HG02623 (cell line): ENCODE measurements around the gene CPB1.

Source experiments
- ATAC-seq: cut with Tn5 transposase; IDR thresholded peaks from one replicate; pipeline ENCODE4 v1.9.1; 2021; ENCODE audit warnings: moderate library complexity; ENCODE audit not compliant: unreplicated experiment

The CPB1 gene

DNA sequence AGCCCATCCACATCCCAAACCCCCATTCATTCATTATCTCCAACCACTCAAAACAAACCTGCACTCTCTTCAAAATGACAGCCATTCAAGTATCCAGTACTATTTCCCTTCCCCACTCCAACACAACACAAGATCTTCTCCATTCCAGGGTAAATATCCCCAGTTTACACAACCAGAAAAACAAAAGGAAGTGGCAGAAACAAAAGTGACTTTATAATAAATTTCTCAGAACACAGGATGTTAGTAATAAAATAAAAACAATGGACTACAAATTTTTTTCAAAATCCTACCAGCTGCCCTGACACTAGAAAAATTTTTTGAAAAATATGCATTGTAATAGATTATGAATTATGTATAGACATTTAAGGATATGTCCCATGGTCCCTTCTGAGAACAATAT lies 51.6 kb downstream of the CPB1 start:
- no peak for ATAC-seq

DNA sequence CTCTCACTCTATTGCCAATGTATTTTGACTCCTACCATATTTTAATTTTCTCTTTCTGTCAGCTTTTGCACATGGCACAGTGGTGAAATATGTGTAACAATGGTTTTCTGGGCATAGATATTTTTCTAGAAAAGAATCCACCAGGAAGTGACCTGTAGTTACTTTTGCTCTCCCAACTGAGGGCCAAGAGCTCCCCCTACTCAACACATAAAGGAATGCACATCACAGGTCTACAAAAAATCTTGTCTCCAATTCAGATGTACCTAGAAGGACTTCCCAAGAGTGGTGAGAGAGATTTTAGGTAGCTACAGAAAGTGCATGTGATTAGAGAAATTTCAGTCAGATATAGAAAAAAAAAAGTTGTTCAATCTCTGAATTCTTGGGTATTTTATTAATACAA lies 53.1 kb downstream of the CPB1 start:
- ATAC-seq: no peak

DNA sequence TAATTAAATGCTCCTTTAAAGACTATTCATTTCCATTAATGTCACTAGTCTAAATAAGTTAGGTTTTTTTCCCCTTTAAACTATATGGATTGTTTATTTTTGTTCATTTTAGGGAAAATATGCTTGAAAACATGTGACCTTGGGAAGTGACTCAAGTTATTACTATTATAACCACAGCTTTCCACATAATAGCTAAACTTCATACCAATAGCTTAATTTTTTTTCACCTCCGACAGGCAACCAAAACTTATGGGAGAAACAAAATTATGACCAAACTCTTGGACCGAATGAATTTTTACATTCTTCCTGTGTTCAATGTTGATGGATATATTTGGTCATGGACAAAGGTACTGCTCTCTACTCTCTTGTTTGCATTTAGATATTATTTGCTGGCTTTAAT lies 53.7 kb downstream of the CPB1 start:
- ATAC-seq: no peak

DNA sequence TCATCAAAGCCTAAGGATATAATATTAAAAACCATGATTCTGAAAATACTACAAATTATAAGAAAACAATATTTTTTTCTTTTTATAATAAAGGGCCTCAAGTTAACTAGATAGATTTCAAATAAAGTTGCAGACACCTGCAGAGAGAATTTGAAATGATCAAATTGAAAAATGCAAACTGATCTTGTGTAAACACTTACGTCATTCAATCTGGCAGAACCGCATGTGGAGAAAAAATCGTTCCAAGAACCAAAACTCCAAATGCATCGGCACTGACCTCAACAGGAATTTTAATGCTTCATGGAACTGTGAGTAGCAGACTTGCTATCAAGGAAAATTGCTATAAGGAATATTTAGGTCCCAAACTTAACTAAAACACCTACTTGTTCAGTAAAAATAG lies 54.7 kb downstream of the CPB1 start:
- no peak for ATAC-seq

DNA sequence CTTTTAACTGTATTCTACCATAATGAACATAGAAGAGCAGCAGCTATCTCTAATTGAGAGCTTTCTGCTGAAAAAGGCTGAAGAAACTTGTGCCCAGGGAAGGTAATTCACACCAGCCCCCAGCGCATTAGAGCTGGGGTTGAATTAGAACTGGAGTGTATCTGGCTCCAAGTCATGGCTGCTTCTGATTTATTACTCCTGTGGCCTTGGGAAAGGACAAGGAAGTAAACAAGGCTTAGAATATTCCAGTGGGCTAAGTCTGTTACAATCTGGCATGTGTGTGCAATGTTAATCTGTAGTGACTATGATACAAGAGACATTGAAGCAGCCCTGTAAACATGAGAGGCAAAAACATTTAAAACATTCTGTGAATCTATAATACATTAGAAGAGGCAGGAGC lies 55.6 kb downstream of the CPB1 start:
- no peak for ATAC-seq

DNA sequence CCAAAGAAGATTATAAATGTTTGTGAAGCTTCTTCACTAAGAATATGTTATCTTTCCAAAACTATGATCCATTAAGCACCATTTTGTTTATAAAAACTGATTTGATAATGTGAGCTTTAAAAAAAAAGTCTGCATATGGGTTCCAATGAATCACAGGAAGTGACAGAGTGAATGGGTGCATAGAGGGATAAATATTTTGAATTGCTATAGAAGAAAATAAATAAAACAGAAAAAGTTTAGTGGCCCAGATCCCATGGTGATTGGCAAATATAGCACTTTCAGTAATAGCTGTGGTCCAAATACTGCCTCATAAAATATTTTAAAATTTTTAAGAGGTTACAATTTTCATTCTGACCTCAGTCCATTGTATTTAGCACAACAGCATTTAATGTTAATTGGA lies 56.6 kb downstream of the CPB1 start:
- no peak for ATAC-seq

DNA sequence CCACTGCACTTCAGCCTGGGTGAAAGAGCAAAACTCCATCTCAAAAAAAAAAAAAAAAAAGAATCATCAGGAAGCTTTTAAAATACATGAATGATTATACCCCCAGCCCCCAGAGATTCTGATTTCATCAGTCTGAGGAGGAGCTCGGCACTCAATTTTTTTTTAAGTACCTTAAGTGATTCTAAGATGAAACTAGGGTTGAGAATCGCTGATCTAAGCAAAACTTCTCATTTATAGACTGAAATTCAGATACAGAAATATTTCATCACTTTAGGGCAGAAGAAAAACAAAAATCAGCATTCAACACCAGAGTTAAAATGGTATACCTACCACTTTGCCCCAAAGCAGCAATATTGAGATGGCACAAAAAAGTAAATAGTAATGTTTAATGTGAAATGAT lies 62.2 kb downstream of the CPB1 start:
- ATAC-seq: no peak

DNA sequence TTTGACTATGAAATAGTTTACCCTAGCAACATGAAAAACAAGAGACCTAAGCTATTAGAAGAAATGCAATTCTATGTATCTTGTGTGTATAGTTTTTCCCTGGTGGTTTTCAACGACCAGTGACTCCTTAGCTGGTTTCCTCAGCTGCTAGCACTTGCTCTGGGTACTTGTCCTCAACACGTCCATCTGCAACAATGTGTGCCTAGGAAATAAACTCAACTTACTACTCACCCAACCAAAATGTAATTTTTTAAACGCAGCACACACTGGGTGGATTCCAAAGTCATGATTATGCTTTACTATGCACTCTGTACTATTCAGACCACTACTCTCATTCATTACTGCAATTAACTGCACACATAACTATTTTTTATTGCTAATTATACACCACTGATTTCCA lies 68.5 kb downstream of the CPB1 start:
- ATAC-seq: no peak

DNA sequence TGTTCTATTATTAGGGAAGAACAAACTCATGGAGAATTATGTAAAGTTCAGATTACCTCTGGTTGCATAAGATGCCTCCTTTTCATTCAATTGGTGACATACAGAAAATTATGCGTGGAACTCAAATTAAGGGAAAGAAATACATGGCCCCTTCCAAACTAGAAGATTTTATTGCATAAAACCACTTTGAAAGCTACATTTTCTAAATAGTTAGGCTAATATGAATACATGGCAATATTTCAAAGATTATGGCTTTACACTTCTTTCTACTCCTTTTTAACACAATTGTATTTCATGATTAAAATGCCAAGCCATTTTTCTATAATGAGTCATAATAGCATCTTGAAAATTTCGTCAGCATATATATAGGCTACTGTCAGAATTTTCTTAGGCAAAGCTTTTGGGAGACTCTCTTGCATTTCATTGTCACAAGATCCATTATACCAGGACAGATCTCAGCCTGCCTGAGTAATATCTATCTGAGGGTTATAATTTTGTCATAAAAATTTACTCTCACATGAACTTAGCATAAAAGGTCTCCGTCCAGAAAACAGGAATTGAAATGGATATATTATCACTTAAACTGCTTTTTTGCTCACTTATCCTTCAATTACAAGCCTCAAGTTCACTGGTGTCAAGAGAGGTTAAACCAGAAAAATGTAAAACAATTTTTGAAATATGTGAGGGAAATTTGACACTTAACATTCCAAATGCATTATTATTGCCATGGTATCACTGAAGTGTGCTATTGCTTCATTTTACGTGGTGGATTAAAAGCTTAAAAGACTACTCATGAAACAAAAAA lies 74.6 kb downstream of the CPB1 start:
- ATAC-seq: no peak

DNA sequence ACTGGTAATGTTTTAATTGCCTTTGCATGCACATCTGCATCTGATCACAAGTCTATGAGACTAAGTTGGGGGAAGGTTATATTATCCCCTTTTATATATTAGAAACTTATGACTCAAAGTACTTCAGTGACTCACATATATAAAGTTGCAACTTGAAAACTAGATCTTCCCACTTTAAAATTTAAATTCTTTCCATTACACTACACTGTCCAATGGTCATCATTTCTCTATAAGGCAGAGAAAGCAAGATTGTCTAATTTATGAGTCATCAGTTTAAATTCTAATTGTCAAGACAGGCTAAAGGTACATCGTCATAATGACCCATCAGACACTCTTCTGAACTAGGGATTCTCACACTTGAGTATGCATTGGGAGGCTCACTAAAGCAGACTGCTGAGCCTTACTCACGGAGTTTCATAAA lies 75.4 kb downstream of the CPB1 start:
- ATAC-seq: no peak

DNA sequence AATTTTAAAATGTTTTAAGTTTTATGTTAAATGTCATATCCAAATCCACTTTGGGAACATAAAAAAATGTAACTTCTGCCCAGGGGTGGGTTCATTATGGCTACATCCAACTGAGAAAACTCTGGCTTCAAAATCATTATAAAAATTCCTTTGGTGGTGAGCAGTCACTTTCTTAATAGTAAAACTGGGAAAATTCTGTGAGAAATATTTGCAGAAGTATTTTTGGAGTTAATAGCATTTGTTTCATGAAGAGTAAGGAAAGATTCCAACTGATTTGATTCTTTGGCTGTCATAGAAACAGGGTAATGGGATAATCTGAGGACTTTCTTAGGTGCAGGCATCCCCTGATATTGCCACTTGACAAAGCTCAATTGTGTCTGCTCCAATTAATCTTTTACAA lies 76.3 kb downstream of the CPB1 start:
- no peak for ATAC-seq

DNA sequence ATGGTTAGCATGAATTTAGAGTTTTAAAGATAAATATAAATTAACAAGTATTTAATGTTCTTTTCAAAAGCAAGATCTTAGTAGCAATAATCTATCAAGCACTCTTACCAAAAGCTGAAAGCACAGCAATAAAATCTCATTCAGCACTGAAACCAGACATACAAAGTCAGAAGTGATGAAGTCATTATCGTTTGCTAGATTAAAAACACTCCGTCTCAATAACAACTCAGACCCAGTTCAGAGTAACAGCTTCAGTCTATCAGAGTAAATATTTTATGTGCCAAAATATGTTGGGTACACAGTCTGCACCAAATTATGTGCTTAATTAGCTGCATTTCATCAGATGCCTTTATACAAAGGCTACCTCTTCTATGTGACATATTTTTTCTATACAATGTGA lies 79.1 kb downstream of the CPB1 start:
- no peak for ATAC-seq
